H9 (cell line): ENCODE data around the gene KRT13. TPM values are rescaled to one million over a fixed set of nuclear protein-coding genes. Genes with fewer than 3 reads are reported as not detected.

ENCODE experiments used
- DNase-seq: peaks from one replicate; pipeline ENCODE4 v3.0.0-alpha.2; 2017
- H2AFZ ChIP-seq: one replicate; pipeline ENCODE4 v1.6.1; 2013; ENCODE audit warnings: mild to moderate bottlenecking, low read length, control low read depth, moderate library complexity
- H2AK5ac ChIP-seq: 2 replicates; pipeline ENCODE4 v1.6.1; 2013; ENCODE audit warnings: low read length, control low read depth, mixed read lengths; ENCODE audit not compliant: insufficient read length
- H2BK120ac ChIP-seq: one replicate; pipeline ENCODE4 v1.6.1; 2013; ENCODE audit warnings: low read depth, mild to moderate bottlenecking, low read length, control low read depth, inconsistent platforms; ENCODE audit not compliant: poor library complexity, severe bottlenecking
- H2BK12ac ChIP-seq: 2 replicates; pipeline ENCODE4 v1.6.1; 2013; ENCODE audit warnings: low read length, control low read depth, mixed read lengths, low read depth; ENCODE audit not compliant: insufficient read length
- H2BK15ac ChIP-seq: 2 replicates; pipeline ENCODE4 v1.6.1; 2013; ENCODE audit warnings: low read depth, low read length, control low read depth
- H2BK20ac ChIP-seq: one replicate; pipeline ENCODE4 v1.6.1; 2013; ENCODE audit warnings: low read depth, mild to moderate bottlenecking, low read length, control low read depth, inconsistent platforms; ENCODE audit not compliant: poor library complexity, severe bottlenecking
- H2BK5ac ChIP-seq: 2 replicates; pipeline ENCODE4 v1.6.1; 2013; ENCODE audit warnings: low read length, control low read depth, mixed read lengths; ENCODE audit not compliant: insufficient read length
- H3K14ac ChIP-seq: 2 replicates; pipeline ENCODE4 v1.6.1; 2013; ENCODE audit warnings: low read length, control low read depth; ENCODE audit not compliant: insufficient read depth
- H3K18ac ChIP-seq: 2 replicates; pipeline ENCODE4 v1.6.1; 2013; ENCODE audit warnings: low read depth, mild to moderate bottlenecking, mixed read lengths, low read length, control low read depth; ENCODE audit not compliant: insufficient read length
- H3K23ac ChIP-seq: 2 replicates; pipeline ENCODE4 v1.6.1; 2013; ENCODE audit warnings: low read length, control low read depth, mixed read lengths, low read depth; ENCODE audit not compliant: insufficient read length
- H3K23me2 ChIP-seq: 2 replicates; pipeline ENCODE4 v1.6.1; 2013; ENCODE audit warnings: low read depth, mild to moderate bottlenecking, mixed read lengths, low read length, control low read depth; ENCODE audit not compliant: insufficient read length, poor library complexity, severe bottlenecking
- H3K27ac ChIP-seq: 2 replicates; pipeline ENCODE4 v1.5.1; 2013; ENCODE audit warnings: low read length, control low read depth, mixed read lengths, low read depth; ENCODE audit not compliant: insufficient read length
- H3K27me3 ChIP-seq: 2 replicates; pipeline ENCODE4 v1.6.1; 2013; ENCODE audit warnings: low read length, control low read depth, inconsistent platforms; ENCODE audit not compliant: insufficient read depth
- H3K4ac ChIP-seq: 2 replicates; pipeline ENCODE4 v1.6.1; 2013; ENCODE audit warnings: low read depth, mild to moderate bottlenecking, control low read depth, inconsistent platforms, low read length, moderate library complexity
- H3K4me1 ChIP-seq: 2 replicates; pipeline ENCODE4 v1.6.1; 2013; ENCODE audit warnings: low read length, control low read depth, inconsistent platforms; ENCODE audit not compliant: insufficient read depth
- H3K4me2 ChIP-seq: 2 replicates; pipeline ENCODE4 v1.6.1; 2013; ENCODE audit warnings: low read length, control low read depth, mixed read lengths; ENCODE audit not compliant: insufficient read length, insufficient read depth
- H3K56ac ChIP-seq: 2 replicates; pipeline ENCODE4 v1.6.1; 2013; ENCODE audit warnings: low read depth, mild to moderate bottlenecking, mixed read lengths, low read length, control low read depth; ENCODE audit not compliant: insufficient read length
- H3K79me1 ChIP-seq: 2 replicates; pipeline ENCODE4 v1.6.1; 2013; ENCODE audit warnings: low read depth, mild to moderate bottlenecking, moderate library complexity, low read length, control low read depth, inconsistent platforms; ENCODE audit not compliant: insufficient read depth, poor library complexity, severe bottlenecking
- H3K79me2 ChIP-seq: 2 replicates; pipeline ENCODE4 v1.6.1; 2013; ENCODE audit warnings: low read length, control low read depth, inconsistent platforms; ENCODE audit not compliant: insufficient read depth
- H3K9ac ChIP-seq: 2 replicates; pipeline ENCODE4 v1.6.1; 2013; ENCODE audit warnings: low read length, control low read depth, mixed read lengths; ENCODE audit not compliant: insufficient read length; ENCODE audit errors: extremely low read depth
- H3K9me3 ChIP-seq: one replicate; pipeline ENCODE4 v1.6.1; 2013; ENCODE audit warnings: low read depth, low read length, inconsistent platforms; ENCODE audit not compliant: control insufficient read depth
- H3T11ph ChIP-seq: one replicate; pipeline ENCODE4 v1.6.1; 2013; ENCODE audit warnings: mild to moderate bottlenecking, low read length, control low read depth, inconsistent platforms
- H4K20me1 ChIP-seq: one replicate; pipeline ENCODE4 v1.6.1; 2013; ENCODE audit not compliant: control insufficient read depth, insufficient read length, insufficient read depth
- H4K5ac ChIP-seq: 2 replicates; pipeline ENCODE4 v1.6.1; 2013; ENCODE audit warnings: low read depth, mild to moderate bottlenecking, mixed read lengths, low read length, control low read depth; ENCODE audit not compliant: insufficient read length
- H4K8ac ChIP-seq: replicated peaks from 2 replicates; pipeline ENCODE4 v1.6.1; 2013; ENCODE audit warnings: low read length, control low read depth, mixed read lengths, low read depth; ENCODE audit not compliant: insufficient read length
- H4K91ac ChIP-seq: 2 replicates; pipeline ENCODE4 v1.6.1; 2013; ENCODE audit warnings: low read depth, mild to moderate bottlenecking, moderate library complexity, mixed read lengths, low read length, control low read depth; ENCODE audit not compliant: insufficient read length
- H3K27ac Mint-ChIP-seq, 3 experiments: 2 replicates in 2 of 3; 3 replicates in 1 of 3; pipeline ENCODE4 v1.8.0; 2020 to 2021; ENCODE audit warnings: mixed read lengths in 3 of 3, mild to moderate bottlenecking in 1 of 3, moderate library complexity in 1 of 3
- H3K27me3 Mint-ChIP-seq: 2 replicates; pipeline ENCODE4 v1.8.0; 2021; ENCODE audit warnings: low read depth, mild to moderate bottlenecking, moderate library complexity, mixed read lengths
- H3K36me3 Mint-ChIP-seq, 3 experiments: 2 replicates in 2 of 3; 3 replicates in 1 of 3; pipeline ENCODE4 v1.8.0; 2020 to 2021; ENCODE audit warnings: low read depth in 3 of 3, mixed read lengths in 3 of 3; ENCODE audit not compliant: insufficient read depth in 1 of 3
- H3K4me1 Mint-ChIP-seq, 2 experiments: 2 replicates each; pipeline ENCODE4 v1.8.0; 2020; ENCODE audit warnings: mixed read lengths in 2 of 2
- H3K4me3 Mint-ChIP-seq, 2 experiments: 2 replicates in 1 of 2; 3 replicates in 1 of 2; pipeline ENCODE4 v1.8.0; 2020 to 2021; ENCODE audit warnings: mild to moderate bottlenecking in 2 of 2, mixed read lengths in 2 of 2, moderate library complexity in 1 of 2
- H3K9me3 Mint-ChIP-seq, 2 experiments: 2 replicates in 1 of 2; 3 replicates in 1 of 2; pipeline ENCODE4 v1.8.0; 2020; ENCODE audit warnings: mild to moderate bottlenecking in 2 of 2, mixed read lengths in 2 of 2, moderate library complexity in 1 of 2
- CTCF ChIP-seq: fragments of 200-600 bp; sonication (generic); conservative IDR thresholded peaks from 3 replicates; pipeline ENCODE4 v1.8.0; 2021; ENCODE audit warnings: antibody characterized with exemption, mild to moderate bottlenecking
- WGBS: extraction: QIAGEN DNeasy Blood & Tissue Kit; methylation state at CpG from one replicate; pipeline ENCODE4 v1.1.7; 2013; ENCODE audit warnings: missing lambda C conversion rate, low lambda C conversion rate, mixed read lengths; ENCODE audit not compliant: insufficient read length; ENCODE audit errors: extremely low coverage; 5-methylcytosine and 5-hydroxymethylcytosine counted together
- total RNA-seq: library from RNA; stranded (reverse); gene quantifications from 2 replicates; pipeline ENCODE4 v1.2.1, GENCODE V29; 2021

KRT13 gene
- total RNA-seq, 1 experiment from 2014 or later = not detected

DNA sequence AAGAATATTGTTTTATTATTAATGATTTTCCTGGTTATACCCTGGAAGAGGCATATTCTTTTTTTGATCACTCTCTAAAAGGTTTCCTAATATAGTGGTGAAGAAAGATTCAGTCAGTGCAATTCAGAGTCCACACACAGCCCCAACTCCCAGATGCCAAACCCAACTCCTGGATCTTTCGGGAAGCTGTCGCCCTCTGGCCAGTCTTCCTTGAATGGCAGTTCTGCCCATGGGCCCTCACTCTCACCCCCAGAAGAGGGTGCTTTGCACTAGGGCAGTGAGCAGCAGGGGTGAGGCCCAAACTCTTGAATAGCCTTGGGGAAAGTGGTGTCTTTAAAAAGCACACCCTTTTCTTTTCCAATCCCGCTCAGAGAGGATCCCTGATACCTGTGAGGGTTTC, 49.2 kb downstream of the KRT13 start:
- H3K4me1 Mint-ChIP-seq = no peaks in the 10 kb centered on the region
- peak; percentile 61 for DNase-seq
- TF ChIP-seq CTCF = peak; percentile 60

More for the DNA sequence above, 49.2 kb downstream of the KRT13 start:
- Histone ChIP-seq H3K27me3 (no peaks in the 10 kb centered on the region), H2AK5ac (no peak overlapping the region), H2BK20ac (no peak overlapping the region), H2BK120ac (no peak overlapping the region), H2BK15ac (no peak overlapping the region), H2AFZ (no peak overlapping the region), H3K79me1 (no peaks in the 10 kb centered on the region), H3K27ac (no peak overlapping the region), H4K20me1 (no peaks in the 10 kb centered on the region), H3T11ph (no peak overlapping the region), H3K23me2 (no peaks in the 10 kb centered on the region), H3K4ac (no peak overlapping the region), H3K9me3 (peaks cover 12% of the 10 kb centered on the region), H3K79me2 (no peaks in the 10 kb centered on the region), H3K14ac (no peak overlapping the region), H3K4me2 (no peak overlapping the region), H3K23ac (no peak overlapping the region), H4K5ac (no peak overlapping the region), H4K91ac (no peak overlapping the region), H3K18ac (no peak overlapping the region), H2BK12ac (no peak overlapping the region), H3K56ac (no peak overlapping the region), H2BK5ac (no peak overlapping the region), H3K9ac (no peak overlapping the region), H3K4me1 (no peaks in the 10 kb centered on the region), H4K8ac (no peak overlapping the region)
- Mint-ChIP-seq H3K27me3 (peaks cover 13% of the 10 kb centered on the region), H3K27ac (no peak overlapping the region), H3K36me3 (no peaks in the 10 kb centered on the region; a peak in 4 of 7 replicates), H3K9me3 (peaks cover under 1 to 10% of the 10 kb centered on the region in 2 experiments), H3K4me3 (no peak overlapping the region)
- WGBS = no CpG with 5 or more reads among the region's 3 CpGs
